ENCODE data around the gene COBL. TPM values are rescaled to one million over a fixed set of nuclear protein-coding genes. Genes with fewer than 3 reads are reported as not detected.

COBL gene
- total RNA-seq, 1 experiment from 2014 or later: 49.9 TPM

DNA sequence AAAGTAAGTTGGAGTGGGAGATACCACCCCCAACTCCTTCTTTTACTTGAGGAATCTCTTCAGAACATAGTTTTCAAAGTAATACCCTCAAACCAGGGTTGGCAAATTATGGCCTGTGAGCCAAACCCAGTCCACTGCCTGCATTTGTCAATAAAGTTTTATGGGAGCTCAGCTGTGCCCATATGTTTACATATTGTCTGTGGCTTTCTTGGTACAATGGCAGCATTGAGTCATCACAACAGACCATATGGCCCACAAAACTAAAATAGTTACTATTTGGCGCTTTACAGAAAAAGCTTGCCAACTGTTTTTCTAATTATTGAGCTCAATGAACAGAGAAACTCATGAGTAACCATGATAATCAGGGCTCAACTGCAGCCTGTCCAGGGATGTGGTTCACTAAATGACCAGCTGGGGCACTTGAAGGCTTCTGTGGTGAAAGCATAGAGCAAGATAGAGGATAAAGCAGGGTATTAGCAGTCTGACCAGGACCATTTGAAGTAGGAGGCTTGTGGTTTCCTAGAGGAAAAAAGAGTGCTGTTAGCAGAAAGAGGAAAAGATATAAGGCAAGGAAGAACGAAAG is 337.9 kb downstream of the COBL start:
- H3K36me3 Mint-ChIP-seq (ENCODE audit: insufficient read depth, unreplicated experiment): no peaks in the 10 kb centered on the region
- BruUV-seq (replicated peaks): no TSS peak
- CTCF ChIA-PET: interaction anchor here (1.7 kb wide), 1 partner anchor 90 kb away, joined by 5 read pairs; no protein-coding TSS in a partner anchor
- peaks cover 9% of the 10 kb centered on the region for H3K9me3 Mint-ChIP-seq (ENCODE audit: low read depth, unreplicated experiment)
- intact Hi-C loops (cut with micrococcal nuclease; ENCODE audit: unreplicated experiment): no loop called here
- TF ChIP-seq CTCF (IDR thresholded peaks at IDR 0.05; ENCODE audit: unreplicated experiment): peak; percentile 38
- no peak overlapping the region for H3K27ac Mint-ChIP-seq (ENCODE audit: unreplicated experiment)
- H3K4me1 Mint-ChIP-seq (ENCODE audit: low read depth, unreplicated experiment): no peaks in the 10 kb centered on the region
- H3K27me3 Mint-ChIP-seq (ENCODE audit: unreplicated experiment): no peaks in the 10 kb centered on the region
- no peak overlapping the region for H3K4me3 Mint-ChIP-seq (ENCODE audit: low read depth, unreplicated experiment)
- no peak for DNase-seq

GRCh38 chr7:50977421-50977820 is 339.2 kb downstream of the COBL start:
- BruUV-seq (replicated peaks): no TSS peak
- Mint-ChIP-seq H3K36me3 (ENCODE audit: insufficient read depth, unreplicated experiment) (no peaks in the 10 kb centered on the region), H3K4me1 (ENCODE audit: low read depth, unreplicated experiment) (no peaks in the 10 kb centered on the region), H3K27me3 (ENCODE audit: unreplicated experiment) (no peaks in the 10 kb centered on the region), H3K4me3 (ENCODE audit: low read depth, unreplicated experiment) (no peak overlapping the region), H3K9me3 (ENCODE audit: low read depth, unreplicated experiment) (peaks cover 9% of the 10 kb centered on the region), H3K27ac (ENCODE audit: unreplicated experiment) (no peak overlapping the region)
- CTCF ChIA-PET: no interaction called here
- intact Hi-C loops (cut with micrococcal nuclease; ENCODE audit: unreplicated experiment): no loop called here
- DNase-seq: no peak
- no peak for TF ChIP-seq CTCF (IDR thresholded peaks at IDR 0.05; ENCODE audit: unreplicated experiment)

DNA sequence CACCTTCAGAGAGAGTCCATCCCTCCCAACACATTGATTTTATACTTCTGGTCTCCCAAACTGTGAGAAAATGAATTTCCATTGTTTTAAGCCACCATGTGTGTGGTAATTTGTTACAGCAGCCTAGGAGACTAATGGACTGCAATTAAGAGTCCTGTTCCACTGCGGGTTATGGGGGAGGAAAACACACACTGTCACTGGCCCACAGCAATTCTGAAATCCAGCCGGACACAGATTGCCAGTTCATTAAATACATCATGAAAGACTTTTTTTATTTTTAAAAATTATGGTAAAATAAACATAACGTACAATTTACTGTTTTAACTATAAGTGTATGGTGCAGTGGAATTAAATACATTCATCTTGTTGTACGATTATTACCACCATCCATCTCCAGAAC is 340.5 kb downstream of the COBL start:
- Mint-ChIP-seq H3K27me3 (ENCODE audit: unreplicated experiment) (no peaks in the 10 kb centered on the region), H3K4me3 (ENCODE audit: low read depth, unreplicated experiment) (no peak overlapping the region), H3K9me3 (ENCODE audit: low read depth, unreplicated experiment) (peaks cover 9% of the 10 kb centered on the region), H3K36me3 (ENCODE audit: insufficient read depth, unreplicated experiment) (no peaks in the 10 kb centered on the region), H3K4me1 (ENCODE audit: low read depth, unreplicated experiment) (no peaks in the 10 kb centered on the region), H3K27ac (ENCODE audit: unreplicated experiment) (no peak overlapping the region)
- intact Hi-C loops (cut with micrococcal nuclease; ENCODE audit: unreplicated experiment): no loop called here
- BruUV-seq (replicated peaks): no TSS peak
- CTCF ChIA-PET: no interaction called here
- no peak for TF ChIP-seq CTCF (IDR thresholded peaks at IDR 0.05; ENCODE audit: unreplicated experiment)
- DNase-seq: no peak

DNA sequence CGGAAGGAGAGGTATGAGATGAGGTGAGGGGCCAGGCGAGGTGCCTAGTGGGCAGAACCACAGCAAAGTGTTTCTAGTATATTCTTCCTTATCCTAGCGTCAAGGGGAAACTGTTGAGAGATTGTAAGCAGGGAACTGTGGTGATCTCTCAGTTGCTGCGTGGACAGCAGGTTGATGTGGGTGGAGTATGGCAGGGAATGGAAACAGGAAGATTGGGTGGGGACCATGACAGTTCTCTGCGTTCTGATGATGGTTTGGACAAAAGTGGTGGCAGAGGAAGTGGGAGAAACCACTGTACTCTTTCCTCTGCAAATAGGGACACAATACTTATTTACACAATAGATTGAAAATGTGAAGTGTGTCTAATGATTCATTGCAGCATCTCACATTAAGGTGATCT is 342.4 kb downstream of the COBL start:
- CTCF ChIA-PET: no interaction called here
- Mint-ChIP-seq H3K27me3 (ENCODE audit: unreplicated experiment) (no peaks in the 10 kb centered on the region), H3K36me3 (ENCODE audit: insufficient read depth, unreplicated experiment) (no peaks in the 10 kb centered on the region), H3K27ac (ENCODE audit: unreplicated experiment) (no peak overlapping the region), H3K4me1 (ENCODE audit: low read depth, unreplicated experiment) (no peaks in the 10 kb centered on the region), H3K4me3 (ENCODE audit: low read depth, unreplicated experiment) (no peak overlapping the region), H3K9me3 (ENCODE audit: low read depth, unreplicated experiment) (peaks cover 9% of the 10 kb centered on the region)
- no peak for TF ChIP-seq CTCF (IDR thresholded peaks at IDR 0.05; ENCODE audit: unreplicated experiment)
- BruUV-seq (replicated peaks): no TSS peak
- no peak for DNase-seq
- intact Hi-C loops (cut with micrococcal nuclease; ENCODE audit: unreplicated experiment): no loop called here

Measured in Calu3 (cell line).